GM21786 (cell line): Measurements from ENCODE around the gene OR1A1.
"Not testable (repeated sequence)": the region's sequence is repeated elsewhere in the genome, so short reads cannot be mapped to it uniquely, and the experiment has no call there.

Source experiments
- ATAC-seq: cut with Tn5 transposase; IDR thresholded peaks from one replicate; pipeline ENCODE4 v1.9.1; 2021; ENCODE audit not compliant: unreplicated experiment

Gene OR1A1, protein sequence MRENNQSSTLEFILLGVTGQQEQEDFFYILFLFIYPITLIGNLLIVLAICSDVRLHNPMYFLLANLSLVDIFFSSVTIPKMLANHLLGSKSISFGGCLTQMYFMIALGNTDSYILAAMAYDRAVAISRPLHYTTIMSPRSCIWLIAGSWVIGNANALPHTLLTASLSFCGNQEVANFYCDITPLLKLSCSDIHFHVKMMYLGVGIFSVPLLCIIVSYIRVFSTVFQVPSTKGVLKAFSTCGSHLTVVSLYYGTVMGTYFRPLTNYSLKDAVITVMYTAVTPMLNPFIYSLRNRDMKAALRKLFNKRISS

GRCh38 chr17:3207367-3207766 is at the start of gene OR1A1:
Gene OR1A1, plus strand, starts transcription at chr17:3207667. Its CDS starts 7,954 bp downstream, at chr17:3215621.
- ATAC-seq, result no peak

- ATAC-seq, result no peak
These were observed 39.9 kb upstream of the OR1A1 start for GRCh38 chr17:3167574-3167973.

GRCh38 chr17:3189961-3190360 is 17.5 kb upstream of the OR1A1 start:
- ATAC-seq, result no peak

GRCh38 chr17:3197219-3197618 is 10.2 kb upstream of the OR1A1 start, which contains the start of gene OR1A2:
Gene OR1A2, plus strand, starts transcription at chr17:3197519. Its CDS starts 0 bp downstream, at chr17:3197519.
- no peak for ATAC-seq

DNA sequence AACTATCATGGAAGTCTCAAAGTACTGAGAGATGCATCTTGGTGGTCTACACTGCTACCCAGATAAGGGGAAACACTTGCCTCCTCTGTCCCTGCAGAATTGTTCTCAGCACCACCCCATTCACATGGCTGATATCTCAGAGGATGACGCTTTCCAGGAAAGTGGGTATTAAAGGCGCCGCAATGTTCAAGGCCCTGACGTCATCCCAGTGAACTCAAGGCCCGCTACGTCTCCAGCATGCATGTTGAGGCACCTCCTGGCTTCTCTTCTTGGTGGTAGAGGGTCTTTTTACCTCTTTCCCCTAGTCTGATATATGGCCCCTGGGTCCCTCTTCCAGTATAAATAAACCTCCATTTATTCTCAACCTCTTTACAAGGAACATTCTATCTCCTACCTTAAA is 1.0 kb downstream of the OR1A1 start:
- ATAC-seq, result no peak

GRCh38 chr17:3213001-3213400 is 5.5 kb downstream of the OR1A1 start:
- no peak for ATAC-seq

DNA sequence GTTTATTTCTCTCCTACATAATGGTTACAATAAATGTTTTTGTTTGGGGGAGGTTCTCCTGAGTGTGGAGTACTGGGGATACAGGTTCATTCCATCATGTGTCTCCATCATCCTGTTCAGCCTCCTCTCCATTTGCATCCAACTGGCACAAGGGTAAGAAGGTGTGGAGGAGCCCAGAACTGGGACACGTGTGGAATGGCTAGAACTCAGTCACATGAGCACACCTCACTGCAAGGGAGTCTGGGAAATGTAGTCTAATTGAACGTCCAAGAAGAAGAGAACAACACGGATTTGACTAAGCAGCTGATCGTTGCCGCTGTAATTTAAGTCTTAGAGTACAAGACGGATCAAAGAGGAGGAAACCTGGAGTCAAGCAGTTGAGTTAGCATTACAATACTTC is 6.1 kb downstream of the OR1A1 start:
- ATAC-seq, result no peak

- not testable (repeated sequence) for ATAC-seq
These were observed 12.5 kb downstream of the OR1A1 start for GRCh38 chr17:3219978-3220377.

- no peak for ATAC-seq
These were observed 14.4 kb downstream of the OR1A1 start for GRCh38 chr17:3221850-3222249.

- ATAC-seq, result no peak
These were observed 15.0 kb downstream of the OR1A1 start for GRCh38 chr17:3222505-3222904.

DNA sequence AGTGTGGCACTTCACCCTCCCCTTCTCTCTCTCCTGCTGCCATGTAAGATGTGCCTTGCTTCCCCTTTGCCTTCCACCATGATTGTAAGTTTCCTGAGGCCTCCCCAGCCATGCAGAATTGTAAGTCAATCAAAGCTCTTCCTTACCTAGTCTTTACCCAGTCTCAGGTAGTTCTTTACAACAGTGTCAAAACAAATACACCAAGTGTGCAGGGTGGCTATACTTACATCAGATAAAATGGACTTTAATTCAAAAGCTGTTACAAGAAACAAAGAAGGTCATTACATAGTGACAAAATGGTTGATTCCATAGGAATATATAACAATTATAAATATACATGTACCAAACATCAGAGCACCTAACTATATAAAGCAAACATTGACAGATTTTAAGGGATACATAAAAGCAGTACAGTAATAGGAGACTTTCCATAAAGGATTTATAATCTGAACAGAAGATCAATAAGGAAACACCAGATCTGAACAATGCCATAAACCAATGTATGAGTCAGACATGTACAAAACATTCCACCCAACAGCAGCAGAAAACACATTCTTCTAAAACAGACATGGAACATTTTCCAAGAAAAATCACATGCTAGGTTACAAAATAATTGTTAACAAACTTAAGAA is 17.4 kb downstream of the OR1A1 start:
- ATAC-seq, result not testable (repeated sequence)

GRCh38 chr17:3232300-3232699 is 24.8 kb downstream of the OR1A1 start:
- ATAC-seq, result not testable (repeated sequence)

GRCh38 chr17:3238685-3239084 is 31.2 kb downstream of the OR1A1 start:
- ATAC-seq, result not testable (repeated sequence)

GRCh38 chr17:3241044-3241443 is 33.6 kb downstream of the OR1A1 start:
- not testable (repeated sequence) for ATAC-seq

DNA sequence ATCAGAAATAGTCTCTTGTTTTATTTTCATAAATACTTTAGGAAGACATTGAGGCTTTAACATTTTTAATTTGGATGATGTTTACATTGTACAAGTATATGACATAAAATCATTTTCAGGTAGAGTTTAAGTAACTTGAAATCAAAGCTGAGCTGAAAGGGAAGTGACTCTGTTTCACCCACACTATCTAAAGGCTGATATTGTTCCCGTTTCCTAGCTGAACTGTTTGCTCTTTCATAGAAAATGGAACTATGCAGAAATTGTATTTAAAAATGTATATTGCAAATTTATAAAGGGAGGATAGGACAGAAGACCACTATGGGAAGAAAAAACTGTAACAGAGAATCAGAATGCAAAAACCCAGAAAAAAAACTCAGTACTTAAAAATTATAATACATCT is 37.4 kb downstream of the OR1A1 start:
- not testable (repeated sequence) for ATAC-seq

- not testable (repeated sequence) for ATAC-seq
These were observed 41.5 kb downstream of the OR1A1 start for GRCh38 chr17:3249013-3249412.

GRCh38 chr17:3256575-3256974 is 49.1 kb downstream of the OR1A1 start:
- ATAC-seq, result no peak

DNA sequence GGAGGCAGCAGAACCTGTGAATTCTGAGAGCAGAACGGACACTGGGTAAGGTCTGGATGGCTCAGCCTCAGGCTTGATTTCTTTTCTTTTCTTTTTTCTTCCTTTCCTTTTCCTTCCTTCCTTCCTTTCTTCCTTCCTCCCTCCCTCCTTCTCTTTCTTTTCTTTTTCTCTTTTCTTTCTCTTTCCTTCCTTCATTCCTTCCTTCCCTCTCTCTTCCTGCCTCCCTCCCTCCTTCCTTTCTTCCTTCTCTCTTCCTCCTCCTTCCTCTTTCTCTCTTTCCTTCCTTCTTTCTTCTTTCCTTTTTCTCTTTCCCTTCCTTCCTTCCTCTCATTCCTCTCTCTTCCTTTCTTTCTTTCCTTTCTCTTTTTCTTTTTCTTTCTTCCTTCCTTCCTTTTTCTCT is 52.7 kb downstream of the OR1A1 start:
- no peak for ATAC-seq

- ATAC-seq, result no peak
These were observed 53.1 kb downstream of the OR1A1 start for GRCh38 chr17:3260600-3260999.
